Pancreas (tissue), 10 donors: ENCODE measurements around the gene PXK. TPM values are rescaled to one million over a fixed set of nuclear protein-coding genes. Genes with fewer than 3 reads are reported as not detected.
A peak's percentile ranks its signal among the peaks of the same experiment; 100 is the strongest.

Experiments used
- ATAC-seq, 4 donors: fragments of 200-7000 bp; cut with Tn5 transposase; one replicate each; pipeline versions ENCODE4 v1.8.0 to v1.9.1; 2020; ENCODE audit warnings: mild to moderate bottlenecking in 4 of 4, moderate library complexity in 4 of 4
- DNase-seq, 6 donors: peaks; one replicate each; pipeline ENCODE4 v3.0.0-alpha.2; 2020
- FAIRE-seq: peaks from 2 replicates; lab custom pipeline; 2012; peaks lifted over from hg19 to GRCh38; lab: Jason Lieb, UNC
- H3K27ac ChIP-seq, 4 donors: fragments of 200-600 bp; sonication (generic); 1 replicate in 3 of 4; 2 replicates in 1 of 4; pipeline versions ENCODE4 v1.5.0 to v1.8.0; 2020
- H3K27me3 ChIP-seq, 4 donors: fragments of 200-600 bp; one replicate each; pipeline ENCODE4 v1.8.0; 2021
- H3K36me3 ChIP-seq, 3 donors: fragments of 200-600 bp; sonication (generic) in 1 of 3; one replicate each; pipeline versions ENCODE4 v1.5.0 to v1.8.0; 2020 to 2021
- H3K4me1 ChIP-seq, 3 donors: fragments of 200-600 bp; one replicate each; pipeline ENCODE4 v1.8.0; 2021
- H3K4me3 ChIP-seq, 4 donors: fragments of 200-600 bp; sonication (generic) in 2 of 4; one replicate each; pipeline versions ENCODE4 v1.5.0 to v1.8.0; 2020 to 2021
- H3K9me3 ChIP-seq, 4 donors: fragments of 200-600 bp; one replicate each; pipeline ENCODE4 v1.8.0; 2021
- WGBS, 2 donors: extraction: QIAGEN DNeasy Blood & Tissue Kit; methylation state at CpG; one replicate each; pipeline ENCODE4 v1.1.7; 2013; 5-methylcytosine and 5-hydroxymethylcytosine counted together
- intact Hi-C, 3 donors: fragments of 100-400 bp; cut with DNase I; formaldehyde crosslinking; loops; one replicate each; pipeline versions ENCODE4 v1.11.1 to v1.14.2; 2022
- polyA plus RNA-seq, 2 donors: library from polyadenylated mRNA; stranded (reverse); fragments of 200-250 nt; gene quantifications; one replicate each; pipeline ENCODE4 v1.2.3, GENCODE V29; 2013
- total RNA-seq, 6 donors: library from RNA; stranded (reverse); fragmentation: NEBNext Ultra II Directional in 4 of 6; extraction: Animal tissue kit (Norgen Biotek cat#: 25700) in 4 of 6; gene quantifications; one replicate each; pipeline versions ENCODE4 v1.2.1 to v1.2.4, GENCODE V29; 2021 to 2023
- TF ChIP-seq, protein P1 (sequence below), 4 donors: fragments of 200-600 bp; sonication (generic) in 3 of 4; IDR thresholded peaks; one replicate each; pipeline versions ENCODE4 v1.5.0 to v1.8.0; 2021; ENCODE audit warnings: antibody characterized with exemption in 4 of 4
- donor health status: healthy with polysubstance abuse.
- donor health status: DM: no; HTN: no; CAD: no; lungs with moderate emphysema.
- donor health status: DM: no; HTN: no; CAD: no.
- donor health status: control.
- donor health status: control.
- donor health status: Bipolar disorder and iron deficiency.
- donor health status: DM: yes; HTN: yes; CAD: no.
- donor health status: DM: no; HTN: no; CAD: no.
- donor health status: DM: no; HTN: no; CAD: no.
- donor health status: DM: yes; HTN: yes; CAD: no.

Gene PXK
- total and polyA plus RNA-seq, 8 donors: 3.2 to 11.2 (median 7.4) TPM

DNA sequence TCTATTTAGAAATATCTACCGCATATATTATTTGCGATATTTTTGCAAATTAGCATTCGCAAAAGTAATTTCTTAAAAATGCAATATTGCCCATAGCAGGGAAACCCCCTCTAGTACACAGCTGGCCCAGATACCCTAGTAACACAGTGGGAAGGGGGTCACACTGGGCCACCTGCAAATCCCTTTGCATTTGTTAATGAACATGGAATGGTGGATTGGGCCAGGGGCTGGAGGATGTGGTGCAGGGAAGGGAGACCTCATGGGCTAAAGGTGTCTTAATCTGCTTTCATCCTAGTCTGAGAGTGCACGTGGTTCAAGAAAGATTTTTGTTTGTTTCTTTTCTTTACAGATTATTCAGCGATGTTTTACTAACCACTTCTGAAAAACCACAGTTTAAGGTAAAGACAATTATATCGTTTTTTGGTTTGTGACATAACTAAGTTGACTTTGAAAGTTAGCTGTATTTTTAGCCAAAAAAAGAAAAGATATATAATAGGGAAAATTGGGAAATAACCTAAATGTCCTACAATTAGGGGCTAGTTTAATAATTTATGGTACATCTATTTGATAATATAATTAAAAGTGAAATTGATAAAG lies 70.9 kb downstream of the PXK start:
- ATAC-seq: no peak
- peaks cover 0 to 20% (median 0%) of the 10 kb centered on the region in 3 donors for H3K36me3 ChIP-seq
- H3K9me3 ChIP-seq: no peaks in the 10 kb centered on the region
- H3K4me1 ChIP-seq: no peaks in the 10 kb centered on the region
- DNase-seq: no peak
- no peak for FAIRE-seq
- TF ChIP-seq, protein P1, sequence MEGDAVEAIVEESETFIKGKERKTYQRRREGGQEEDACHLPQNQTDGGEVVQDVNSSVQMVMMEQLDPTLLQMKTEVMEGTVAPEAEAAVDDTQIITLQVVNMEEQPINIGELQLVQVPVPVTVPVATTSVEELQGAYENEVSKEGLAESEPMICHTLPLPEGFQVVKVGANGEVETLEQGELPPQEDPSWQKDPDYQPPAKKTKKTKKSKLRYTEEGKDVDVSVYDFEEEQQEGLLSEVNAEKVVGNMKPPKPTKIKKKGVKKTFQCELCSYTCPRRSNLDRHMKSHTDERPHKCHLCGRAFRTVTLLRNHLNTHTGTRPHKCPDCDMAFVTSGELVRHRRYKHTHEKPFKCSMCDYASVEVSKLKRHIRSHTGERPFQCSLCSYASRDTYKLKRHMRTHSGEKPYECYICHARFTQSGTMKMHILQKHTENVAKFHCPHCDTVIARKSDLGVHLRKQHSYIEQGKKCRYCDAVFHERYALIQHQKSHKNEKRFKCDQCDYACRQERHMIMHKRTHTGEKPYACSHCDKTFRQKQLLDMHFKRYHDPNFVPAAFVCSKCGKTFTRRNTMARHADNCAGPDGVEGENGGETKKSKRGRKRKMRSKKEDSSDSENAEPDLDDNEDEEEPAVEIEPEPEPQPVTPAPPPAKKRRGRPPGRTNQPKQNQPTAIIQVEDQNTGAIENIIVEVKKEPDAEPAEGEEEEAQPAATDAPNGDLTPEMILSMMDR (IDR thresholded peaks at IDR 0.05): no peak
- H3K4me3 ChIP-seq: no peak overlapping the region
- no peaks in the 10 kb centered on the region for H3K27me3 ChIP-seq
- intact Hi-C loops: no loop called here
- WGBS, 2 donors: 86 to 94% methylated on average over 6 of the region's 6 CpGs
- no peak overlapping the region for H3K27ac ChIP-seq

DNA sequence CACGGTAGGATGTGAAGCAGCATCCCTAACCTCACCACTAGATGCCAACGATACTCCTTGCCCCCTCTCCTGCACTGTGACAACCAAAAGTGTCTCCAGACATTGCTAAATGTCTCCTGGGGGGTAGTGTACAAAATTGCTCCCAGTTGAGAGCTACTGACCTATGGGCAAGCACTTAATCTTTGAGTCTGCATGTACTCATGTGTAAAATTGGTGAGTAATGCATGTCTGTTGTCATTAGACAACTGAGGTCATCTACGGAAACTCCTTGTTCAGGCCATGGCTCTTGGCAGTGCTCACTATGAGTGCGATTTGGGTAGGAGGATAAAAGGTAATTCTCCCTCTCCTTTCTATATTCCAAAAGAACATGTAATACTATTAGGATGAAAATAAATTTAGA lies 71.7 kb downstream of the PXK start:
- TF ChIP-seq, protein P1 (IDR thresholded peaks at IDR 0.05): no peak
- DNase-seq (no peak), FAIRE-seq (no peak), ATAC-seq (peak in 2 of 4 donors; percentile 53 to 60)
- WGBS, 2 donors: 73 to 76% methylated on average over 4 of the region's 4 CpGs
- no peak overlapping the region for H3K4me3 ChIP-seq
- no peaks in the 10 kb centered on the region for H3K27me3 ChIP-seq
- intact Hi-C loops: no loop called here
- H3K9me3 ChIP-seq: no peaks in the 10 kb centered on the region
- H3K27ac ChIP-seq: no peak overlapping the region
- H3K4me1 ChIP-seq: no peaks in the 10 kb centered on the region
- peaks cover 0 to 14% (median 0%) of the 10 kb centered on the region in 3 donors for H3K36me3 ChIP-seq

DNA sequence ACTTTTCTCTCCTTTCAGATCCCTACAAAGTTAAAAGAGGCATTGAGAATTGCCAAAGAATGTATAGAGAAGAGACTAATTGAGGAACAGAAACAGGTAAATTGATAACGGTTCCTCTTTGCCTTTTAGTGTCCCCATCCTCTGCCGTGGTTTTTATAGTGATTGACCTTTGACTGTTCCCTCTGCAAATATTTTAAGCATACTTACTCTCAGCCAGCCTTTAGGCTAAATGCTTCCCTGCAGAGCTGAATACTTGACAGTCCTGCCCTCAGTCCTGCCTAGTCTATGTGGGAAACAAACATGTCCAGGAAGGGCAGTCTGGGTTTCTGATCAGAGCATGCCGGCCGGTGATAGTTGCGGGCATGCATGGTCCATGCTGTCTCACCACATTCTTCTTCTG lies 76.2 kb downstream of the PXK start:
- FAIRE-seq: no peak
- H3K36me3 ChIP-seq: peaks cover 0 to 3% (median 0%) of the 10 kb centered on the region in 3 donors
- no peak for ATAC-seq
- no peak for DNase-seq
- WGBS, 2 donors: 84 to 87% methylated on average over 5 of the region's 5 CpGs
- H3K9me3 ChIP-seq: no peaks in the 10 kb centered on the region
- TF ChIP-seq, protein P1 (IDR thresholded peaks at IDR 0.05): no peak
- H3K27me3 ChIP-seq: no peaks in the 10 kb centered on the region
- H3K4me3 ChIP-seq: no peak overlapping the region
- intact Hi-C loops: no loop called here
- H3K27ac ChIP-seq: no peak overlapping the region
- no peaks in the 10 kb centered on the region for H3K4me1 ChIP-seq

DNA sequence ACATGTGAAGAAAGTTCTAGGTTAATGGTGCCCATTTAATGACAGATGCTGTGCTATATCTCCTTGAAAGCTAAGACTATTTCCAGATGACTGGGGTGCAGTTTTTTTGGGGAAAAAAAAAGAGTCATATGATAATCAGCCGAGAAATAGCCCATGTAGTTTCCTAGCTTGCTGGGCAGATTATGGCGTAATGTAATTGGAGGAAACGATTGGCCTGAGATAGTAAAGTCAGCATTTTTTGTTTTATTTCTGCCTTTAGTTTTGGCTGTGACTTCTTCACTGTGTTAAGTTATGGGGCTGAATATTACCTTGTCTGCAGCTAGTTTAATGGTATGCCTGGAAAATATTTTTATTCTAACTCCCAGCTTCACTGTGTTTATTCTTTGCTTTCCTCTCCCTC lies 77.0 kb downstream of the PXK start:
- DNase-seq (no peak), FAIRE-seq (no peak), ATAC-seq (no peak)
- Histone ChIP-seq H3K36me3 (peaks cover 0 to 3% (median 0%) of the 10 kb centered on the region in 3 donors), H3K4me3 (no peak overlapping the region), H3K27me3 (no peaks in the 10 kb centered on the region), H3K9me3 (no peaks in the 10 kb centered on the region), H3K4me1 (no peaks in the 10 kb centered on the region), H3K27ac (no peak overlapping the region)
- TF ChIP-seq, protein P1 (IDR thresholded peaks at IDR 0.05): no peak
- WGBS, 2 donors: 83 to 95% methylated on average over 3 of the region's 3 CpGs
- intact Hi-C loops: loop anchor here in 2 of 3 donors (5.0 to 10.0 kb wide), 3 partner anchors 82 to 225 kb away; no protein-coding TSS in a partner anchor

DNA sequence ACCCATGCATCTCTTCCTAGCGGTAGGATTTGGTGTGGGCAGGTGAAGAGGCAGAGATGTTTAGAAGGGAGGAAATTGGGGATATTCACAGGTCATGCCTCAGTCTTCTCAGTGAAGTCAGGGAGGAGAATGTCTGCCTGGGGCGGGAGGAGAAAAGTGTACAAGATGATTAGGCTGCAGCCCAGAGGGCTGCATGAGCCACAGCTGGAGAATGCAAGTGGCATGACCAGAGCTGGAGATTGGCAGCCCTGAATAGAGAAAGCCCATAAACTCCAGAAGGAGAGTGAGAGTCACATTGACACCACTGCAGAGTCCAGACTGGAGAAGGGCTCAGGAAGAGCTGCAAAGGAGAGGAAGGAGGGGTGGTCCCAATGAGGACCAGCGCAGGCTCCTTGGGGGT lies 78.3 kb downstream of the PXK start:
- Histone ChIP-seq H3K27me3 (no peaks in the 10 kb centered on the region), H3K4me3 (no peak overlapping the region), H3K4me1 (no peaks in the 10 kb centered on the region), H3K9me3 (no peaks in the 10 kb centered on the region), H3K27ac (no peak overlapping the region), H3K36me3 (peaks cover 0 to 3% (median 0%) of the 10 kb centered on the region in 3 donors)
- ATAC-seq (no peak), FAIRE-seq (no peak), DNase-seq (no peak)
- 95 to 98% methylated on average over 3 of the region's 3 CpGs for WGBS, 2 donors
- intact Hi-C loops: loop anchor here in 2 of 3 donors (5.0 to 10.0 kb wide), 3 partner anchors 84 to 226 kb away; no protein-coding TSS in a partner anchor
- TF ChIP-seq, protein P1 (IDR thresholded peaks at IDR 0.05): no peak
